Osteocyte (in vitro differentiated cells): ENCODE results near the gene CROCC2. TPM values are rescaled to one million over a fixed set of nuclear protein-coding genes. Genes with fewer than 3 reads are reported as not detected.
A peak's percentile ranks its signal among the peaks of the same experiment; 100 is the strongest.

ENCODE experiments used
- DNase-seq: peaks from one replicate; pipeline ENCODE4 v3.0.0; 2021; ENCODE audit warnings: mixed read lengths; ENCODE audit not compliant: unreplicated experiment; ENCODE audit errors: extremely low spot score
- H3K27ac Mint-ChIP-seq: one replicate; pipeline ENCODE4 v1.8.0; 2021; ENCODE audit warnings: mild to moderate bottlenecking, mixed read lengths; ENCODE audit not compliant: unreplicated experiment
- H3K27me3 Mint-ChIP-seq: one replicate; pipeline ENCODE4 v1.8.0; 2021; ENCODE audit warnings: mixed read lengths; ENCODE audit not compliant: unreplicated experiment
- H3K36me3 Mint-ChIP-seq: one replicate; pipeline ENCODE4 v1.8.0; 2021; ENCODE audit warnings: mixed read lengths; ENCODE audit not compliant: unreplicated experiment
- H3K4me1 Mint-ChIP-seq: one replicate; pipeline ENCODE4 v1.8.0; 2021; ENCODE audit warnings: mixed read lengths; ENCODE audit not compliant: unreplicated experiment
- H3K4me3 Mint-ChIP-seq: one replicate; pipeline ENCODE4 v1.8.0; 2021; ENCODE audit warnings: mild to moderate bottlenecking, moderate library complexity, mixed read lengths; ENCODE audit not compliant: unreplicated experiment
- H3K9me3 Mint-ChIP-seq: one replicate; pipeline ENCODE4 v1.8.0; 2021; ENCODE audit warnings: mixed read lengths; ENCODE audit not compliant: unreplicated experiment
- total RNA-seq: library from RNA; stranded (reverse); gene quantifications from 2 replicates; pipeline ENCODE4 v1.2.1, GENCODE V29; 2021
- TF ChIP-seq, protein P1 (sequence below): fragments of 200-600 bp; sonication (generic); IDR thresholded peaks from 2 replicates; pipeline ENCODE4 v1.5.0; 2021; ENCODE audit warnings: antibody characterized with exemption, mild to moderate bottlenecking, moderate library complexity

CROCC2 gene
- total RNA-seq, 1 donor from 2014 or later = not detected

DNA sequence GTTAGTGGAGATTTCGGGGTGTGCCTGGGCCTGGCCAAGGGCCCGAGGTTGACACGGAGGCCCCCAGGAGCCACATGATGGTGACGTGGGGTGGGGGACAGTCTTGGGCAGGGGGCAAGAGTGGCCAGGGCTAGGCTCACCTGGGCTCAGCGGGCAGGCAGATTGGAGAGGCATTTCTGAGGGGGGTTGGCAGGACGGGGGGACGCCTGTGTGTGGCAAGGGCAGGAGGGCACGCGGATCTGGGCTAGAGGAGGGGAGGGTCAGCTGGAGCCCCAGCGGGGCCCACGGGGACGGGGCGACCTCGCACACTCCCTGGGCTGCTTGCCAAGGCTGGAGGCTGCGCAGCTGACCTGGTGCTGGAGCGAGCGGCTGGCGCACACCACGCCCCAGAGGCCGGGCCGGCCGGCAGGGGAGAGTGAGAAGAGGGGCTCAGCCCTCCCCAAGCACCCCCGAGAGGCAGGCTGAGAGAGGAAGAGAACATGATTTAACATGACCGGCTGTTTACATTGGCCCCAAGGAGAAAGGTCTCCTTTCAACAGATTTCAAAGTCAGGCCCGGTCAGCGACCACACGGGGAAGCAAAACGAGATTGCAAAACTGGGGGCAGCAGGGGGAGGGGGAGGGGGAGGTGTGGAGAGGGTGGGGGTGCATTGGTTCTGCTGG is 54.3 kb downstream of the CROCC2 start:
- Mint-ChIP-seq H3K4me3 (no peak overlapping the region), H3K36me3 (no peaks in the 10 kb centered on the region), H3K27me3 (peaks cover 5% of the 10 kb centered on the region), H3K9me3 (no peaks in the 10 kb centered on the region), H3K27ac (no peak overlapping the region), H3K4me1 (peaks cover 20% of the 10 kb centered on the region)
- DNase-seq = peak; percentile 85
- TF ChIP-seq, protein P1, sequence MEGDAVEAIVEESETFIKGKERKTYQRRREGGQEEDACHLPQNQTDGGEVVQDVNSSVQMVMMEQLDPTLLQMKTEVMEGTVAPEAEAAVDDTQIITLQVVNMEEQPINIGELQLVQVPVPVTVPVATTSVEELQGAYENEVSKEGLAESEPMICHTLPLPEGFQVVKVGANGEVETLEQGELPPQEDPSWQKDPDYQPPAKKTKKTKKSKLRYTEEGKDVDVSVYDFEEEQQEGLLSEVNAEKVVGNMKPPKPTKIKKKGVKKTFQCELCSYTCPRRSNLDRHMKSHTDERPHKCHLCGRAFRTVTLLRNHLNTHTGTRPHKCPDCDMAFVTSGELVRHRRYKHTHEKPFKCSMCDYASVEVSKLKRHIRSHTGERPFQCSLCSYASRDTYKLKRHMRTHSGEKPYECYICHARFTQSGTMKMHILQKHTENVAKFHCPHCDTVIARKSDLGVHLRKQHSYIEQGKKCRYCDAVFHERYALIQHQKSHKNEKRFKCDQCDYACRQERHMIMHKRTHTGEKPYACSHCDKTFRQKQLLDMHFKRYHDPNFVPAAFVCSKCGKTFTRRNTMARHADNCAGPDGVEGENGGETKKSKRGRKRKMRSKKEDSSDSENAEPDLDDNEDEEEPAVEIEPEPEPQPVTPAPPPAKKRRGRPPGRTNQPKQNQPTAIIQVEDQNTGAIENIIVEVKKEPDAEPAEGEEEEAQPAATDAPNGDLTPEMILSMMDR = no peak

DNA sequence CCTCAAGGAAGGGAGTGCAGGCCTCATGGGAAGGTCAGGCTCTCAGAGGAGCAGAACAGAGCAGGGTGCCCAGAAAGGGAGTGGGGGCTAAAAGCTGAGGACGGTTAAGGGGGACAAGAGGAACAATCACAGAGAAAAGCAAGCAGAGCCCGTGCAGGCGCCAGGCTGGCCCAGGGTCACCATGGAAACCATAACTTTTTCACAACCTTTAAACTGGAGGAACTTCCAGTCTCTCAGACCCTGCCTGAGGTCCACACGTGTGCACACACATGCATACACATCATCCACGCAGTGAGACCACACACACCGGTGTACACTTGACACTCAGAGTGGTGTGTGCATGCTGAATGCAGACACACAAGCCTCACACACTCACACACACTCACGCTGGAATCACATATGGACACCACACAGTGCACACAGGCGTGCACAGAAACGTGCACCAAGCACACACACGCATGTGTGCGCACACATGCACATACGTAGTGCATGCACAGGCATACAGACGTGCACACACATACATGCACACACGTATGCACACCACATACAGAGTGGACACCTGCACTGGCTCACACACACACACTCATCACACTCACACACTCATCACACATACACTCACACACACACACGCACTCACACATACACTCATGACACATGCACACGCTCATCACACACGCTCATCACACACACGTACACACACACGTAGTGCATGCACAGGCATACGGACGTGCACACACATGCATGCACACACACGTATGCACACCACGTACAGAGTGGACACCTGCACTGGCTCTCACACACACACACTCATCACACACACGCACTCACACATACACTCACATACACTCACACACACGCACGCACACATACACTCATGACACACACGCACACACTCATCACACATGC is 55.1 kb downstream of the CROCC2 start:
- no peaks in the 10 kb centered on the region for H3K36me3 Mint-ChIP-seq
- no peak overlapping the region for H3K27ac Mint-ChIP-seq
- H3K4me1 Mint-ChIP-seq = peaks cover 20% of the 10 kb centered on the region
- H3K27me3 Mint-ChIP-seq = peaks cover 5% of the 10 kb centered on the region
- no peaks in the 10 kb centered on the region for H3K9me3 Mint-ChIP-seq
- peak; percentile 66 for DNase-seq
- TF ChIP-seq, protein P1 = no peak
- no peak overlapping the region for H3K4me3 Mint-ChIP-seq

DNA sequence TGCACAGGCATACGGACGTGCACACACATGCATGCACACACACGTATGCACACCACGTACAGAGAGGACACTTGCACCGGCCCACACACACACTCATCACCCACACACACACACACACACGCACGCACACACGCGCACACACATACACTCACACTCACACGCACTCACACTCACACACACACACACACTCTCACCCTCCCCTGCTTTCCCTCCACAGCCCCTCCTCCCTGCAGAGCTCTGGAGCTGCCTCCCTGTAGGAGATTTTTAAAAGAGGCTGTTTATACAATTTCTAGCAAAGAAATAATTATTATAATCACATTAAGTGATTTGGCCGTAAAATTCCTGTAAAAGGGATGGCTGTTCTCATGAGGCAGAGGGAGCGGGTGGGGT is 55.8 kb downstream of the CROCC2 start:
- Mint-ChIP-seq H3K4me3 (no peak overlapping the region), H3K4me1 (peaks cover 16% of the 10 kb centered on the region), H3K36me3 (no peaks in the 10 kb centered on the region), H3K27me3 (peaks cover 2% of the 10 kb centered on the region), H3K9me3 (no peaks in the 10 kb centered on the region), H3K27ac (no peak overlapping the region)
- DNase-seq = no peak
- TF ChIP-seq, protein P1 = no peak

DNA sequence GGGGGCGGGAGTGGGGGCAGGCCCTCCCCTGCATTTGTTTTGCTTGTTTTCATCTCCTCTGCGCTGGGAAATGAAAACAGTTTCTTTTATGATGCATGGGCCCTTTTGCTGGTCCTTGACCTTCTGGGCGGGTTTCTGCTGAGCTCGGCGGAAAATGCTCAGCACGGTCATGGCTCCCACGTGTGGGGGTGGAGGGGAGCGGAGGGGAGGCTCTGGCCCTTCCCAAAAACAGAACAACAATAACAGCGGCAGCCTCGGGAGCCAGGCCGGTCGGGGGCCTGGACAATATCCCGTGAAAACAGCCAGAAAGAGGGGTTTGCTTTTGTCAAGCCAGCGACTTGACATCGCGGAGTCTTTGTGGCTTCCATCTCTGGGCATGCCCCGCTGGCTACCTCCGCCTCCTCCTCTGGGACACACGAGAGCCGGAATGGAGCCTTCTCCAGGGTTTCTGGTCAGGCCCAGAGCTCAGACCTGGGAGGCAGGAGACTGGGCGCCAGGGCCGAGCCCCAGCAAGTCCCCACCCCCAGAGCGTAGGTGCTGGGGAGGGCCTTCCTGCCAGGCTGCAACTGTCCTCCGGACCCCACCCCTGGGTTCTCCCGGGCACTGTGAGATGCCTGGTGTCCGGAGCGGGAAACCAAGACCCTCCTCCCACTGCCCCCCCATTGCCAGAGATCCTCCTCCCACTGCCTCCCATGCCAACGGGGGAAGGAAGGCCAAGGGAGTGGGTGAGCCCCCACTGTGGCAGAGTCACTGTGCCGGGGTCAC is 56.3 kb downstream of the CROCC2 start:
- TF ChIP-seq, protein P1 = no peak
- Mint-ChIP-seq H3K27me3 (peaks cover 2% of the 10 kb centered on the region), H3K36me3 (no peaks in the 10 kb centered on the region), H3K27ac (peak overlapping the region; percentile 86), H3K4me3 (no peak overlapping the region), H3K4me1 (peaks cover 16% of the 10 kb centered on the region), H3K9me3 (no peaks in the 10 kb centered on the region)
- peak; percentile 85 for DNase-seq
